Adrenal gland (tissue), 12 donors: Measurements from ENCODE around the gene ST8SIA6. TPM values are rescaled to one million over a fixed set of nuclear protein-coding genes. Genes with fewer than 3 reads are reported as not detected.

Experiments
- DNase-seq, 7 donors: peaks; one replicate each; pipeline ENCODE4 v3.0.0-alpha.2; 2019 to 2020
- H3K27ac ChIP-seq, 5 donors: fragments of 200-600 bp; sonication (generic) in 4 of 5; 1 replicate in 3 of 5; 2 replicates in 2 of 5; pipeline versions ENCODE4 v1.5.1 to v1.8.0; 2016 to 2020; ENCODE audit warnings: mild to moderate bottlenecking in 1 of 5
- H3K27me3 ChIP-seq: fragments of 200-600 bp; 2 replicates; pipeline ENCODE4 v1.8.0; 2021
- H3K36me3 ChIP-seq, 2 donors: fragments of 200-600 bp; replicated peaks in 1 of 2; 1 replicate in 1 of 2; 2 replicates in 1 of 2; pipeline versions ENCODE4 v1.5.1 to v1.8.0; 2018 to 2022
- H3K4me1 ChIP-seq, 2 donors: fragments of 200-600 bp; replicated peaks in 1 of 2; 1 replicate in 1 of 2; 2 replicates in 1 of 2; pipeline versions ENCODE4 v1.5.1 to v1.8.0; 2018 to 2021
- H3K4me3 ChIP-seq, 4 donors: fragments of 200-600 bp; sonication (generic) in 3 of 4; one replicate each; pipeline ENCODE4 v1.5.1; 2016 to 2018
- H3K9me3 ChIP-seq, 3 donors: fragments of 200-600 bp; sonication (generic) in 1 of 3; replicated peaks in 1 of 3; 1 replicate in 2 of 3; 2 replicates in 1 of 3; pipeline versions ENCODE4 v1.5.1 to v1.8.0; 2016 to 2021
- POLR2A ChIP-seq, 2 donors: fragments of 450-650 bp; IDR thresholded peaks; one replicate each; pipeline ENCODE4 v1.6.1; 2017; ENCODE audit warnings: antibody characterized with exemption in 2 of 2, mild to moderate bottlenecking in 2 of 2, moderate library complexity in 1 of 2
- WGBS, 4 donors: extraction: QIAGEN DNeasy Blood & Tissue Kit in 2 of 4; methylation state at CpG; one replicate each; pipeline versions ENCODE4 v1.1.5 to v1.1.7; 2013 to 2017; 5-methylcytosine and 5-hydroxymethylcytosine counted together
- intact Hi-C, 2 donors: fragments of 100-400 bp; cut with DNase I; formaldehyde crosslinking; loops; one replicate each; pipeline versions ENCODE4 v1.14.1 to v1.15.0; 2022 to 2023
- polyA plus RNA-seq, 3 donors: library from polyadenylated mRNA; stranded (reverse); fragments of 200-250 nt in 2 of 3; fragments of 350-450 nt in 1 of 3; fragmentation: Illumina TruSeq in 1 of 3; extraction: RNeasy Lipid Tissue Mini Kit (QIAGEN cat#74804) in 1 of 3; gene quantifications; one replicate each; pipeline ENCODE4 v1.2.3, GENCODE V29; 2013 to 2014
- total RNA-seq, 9 donors: library from RNA; depleted of rRNA in 4 of 9; stranded (reverse); fragments of >200 nt in 4 of 9; fragments of 120-200 nt in 1 of 9; fragmentation: NEBNext Ultra II Directional in 1 of 9; extraction: Animal tissue kit (Norgen Biotek cat#: 25700) in 1 of 9; gene quantifications; one replicate each; pipeline versions ENCODE4 v1.1.0 to v1.2.4, GENCODE V29; 2013 to 2023
- TF ChIP-seq, protein P1 (sequence below), 6 experiments: fragments of 450-650 bp in 4 of 6; fragments of 200-600 bp in 2 of 6; sonication (generic) in 1 of 6; IDR thresholded peaks; 1 replicate in 5 of 6; 2 replicates in 1 of 6; pipeline versions ENCODE4 v1.5.1 to v1.8.0; 2016 to 2021; ENCODE audit warnings: antibody characterized with exemption in 6 of 6, mild to moderate bottlenecking in 2 of 6, moderate library complexity in 1 of 6
- donor health status: healthy with polysubstance abuse.
- donor health status: Bipolar disorder and iron deficiency.
- donor health status: DM: yes; HTN: yes; CAD: no.
- donor health status: DM: no; HTN: no; CAD: no.
- donor health status: DM: no; HTN: no; CAD: no.
- donor health status: DM: yes; HTN: yes; CAD: no.

The ST8SIA6 gene
- total and polyA plus RNA-seq, 12 donors = 0.13 to 3.4 (median 0.54) TPM; not detected in 1

GRCh38 chr10:17474595-17475323 is 20.4 kb upstream of the ST8SIA6 start:
- Histone ChIP-seq H3K4me3 (no peak overlapping the region), H3K27ac (no peak overlapping the region), H3K9me3 (no peaks in the 10 kb centered on the region), H3K4me1 (no peaks in the 10 kb centered on the region), H3K36me3 (no peaks in the 10 kb centered on the region), H3K27me3 (no peaks in the 10 kb centered on the region)
- intact Hi-C loops = no loop called here
- 28 to 46% (median 37%) methylated on average over 5 of the region's 5 CpGs for WGBS, 4 donors
- DNase-seq = no peak
- no peak for TF ChIP-seq POLR2A (IDR thresholded peaks at IDR 0.05)
- TF ChIP-seq, protein P1, sequence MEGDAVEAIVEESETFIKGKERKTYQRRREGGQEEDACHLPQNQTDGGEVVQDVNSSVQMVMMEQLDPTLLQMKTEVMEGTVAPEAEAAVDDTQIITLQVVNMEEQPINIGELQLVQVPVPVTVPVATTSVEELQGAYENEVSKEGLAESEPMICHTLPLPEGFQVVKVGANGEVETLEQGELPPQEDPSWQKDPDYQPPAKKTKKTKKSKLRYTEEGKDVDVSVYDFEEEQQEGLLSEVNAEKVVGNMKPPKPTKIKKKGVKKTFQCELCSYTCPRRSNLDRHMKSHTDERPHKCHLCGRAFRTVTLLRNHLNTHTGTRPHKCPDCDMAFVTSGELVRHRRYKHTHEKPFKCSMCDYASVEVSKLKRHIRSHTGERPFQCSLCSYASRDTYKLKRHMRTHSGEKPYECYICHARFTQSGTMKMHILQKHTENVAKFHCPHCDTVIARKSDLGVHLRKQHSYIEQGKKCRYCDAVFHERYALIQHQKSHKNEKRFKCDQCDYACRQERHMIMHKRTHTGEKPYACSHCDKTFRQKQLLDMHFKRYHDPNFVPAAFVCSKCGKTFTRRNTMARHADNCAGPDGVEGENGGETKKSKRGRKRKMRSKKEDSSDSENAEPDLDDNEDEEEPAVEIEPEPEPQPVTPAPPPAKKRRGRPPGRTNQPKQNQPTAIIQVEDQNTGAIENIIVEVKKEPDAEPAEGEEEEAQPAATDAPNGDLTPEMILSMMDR (IDR thresholded peaks at IDR 0.05) = no peak

DNA sequence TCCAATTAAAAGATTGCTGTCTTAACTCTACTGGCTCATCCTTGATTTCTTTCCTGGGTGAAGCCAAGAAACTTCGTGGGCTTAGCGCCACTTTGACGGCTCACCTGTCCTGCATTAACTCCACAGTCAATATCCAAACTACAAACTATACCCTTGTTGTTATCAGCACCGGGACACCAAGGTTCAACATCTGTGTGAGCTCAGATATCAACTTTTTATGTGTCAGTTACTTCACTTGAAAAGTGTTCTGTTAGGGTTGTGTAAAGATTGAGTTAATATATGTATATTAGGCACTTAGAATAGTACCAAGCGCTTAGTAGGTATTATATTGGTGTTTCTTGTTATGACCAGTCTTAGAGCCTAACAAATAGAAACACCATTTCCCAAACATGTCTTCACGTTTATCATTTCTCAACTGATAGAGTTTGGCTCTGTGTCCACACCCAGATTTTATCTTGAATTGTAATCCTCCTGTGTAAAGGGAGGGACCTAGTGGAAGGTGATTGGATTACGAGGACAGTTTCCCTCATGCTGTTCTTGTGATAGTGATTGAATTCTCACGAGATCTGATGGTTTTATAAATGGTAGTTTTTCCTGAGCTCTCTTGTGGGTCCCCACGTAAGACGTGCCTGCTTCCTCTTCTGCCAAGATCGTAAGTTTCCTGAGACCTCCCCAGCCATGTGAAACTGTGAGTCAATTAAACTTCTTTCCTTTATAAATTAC is 19.0 kb upstream of the ST8SIA6 start:
- H3K9me3 ChIP-seq = no peaks in the 10 kb centered on the region
- WGBS, 4 donors = 57 to 70% (median 62%) methylated on average over 11 of the region's 11 CpGs
- no peak overlapping the region for H3K4me3 ChIP-seq
- no peak overlapping the region for H3K27ac ChIP-seq
- no peaks in the 10 kb centered on the region for H3K4me1 ChIP-seq
- DNase-seq = no peak
- intact Hi-C loops = no loop called here
- no peaks in the 10 kb centered on the region for H3K27me3 ChIP-seq
- no peaks in the 10 kb centered on the region for H3K36me3 ChIP-seq
- TF ChIP-seq POLR2A (IDR thresholded peaks at IDR 0.05) = no peak

- no peak overlapping the region for H3K27ac ChIP-seq
- intact Hi-C loops = no loop called here
- TF ChIP-seq, protein P1 (IDR thresholded peaks at IDR 0.05) = no peak
- TF ChIP-seq POLR2A (IDR thresholded peaks at IDR 0.05) = no peak
- no peaks in the 10 kb centered on the region for H3K36me3 ChIP-seq
- 74 to 78% (median 77%) methylated on average over 3 of the region's 3 CpGs for WGBS, 4 donors
- H3K9me3 ChIP-seq = no peaks in the 10 kb centered on the region
- no peaks in the 10 kb centered on the region for H3K4me1 ChIP-seq
- H3K4me3 ChIP-seq = no peak overlapping the region
- no peaks in the 10 kb centered on the region for H3K27me3 ChIP-seq
- no peak for DNase-seq
Observed at GRCh38 chr10:17472481-17473227, 18.3 kb upstream of the ST8SIA6 start.

DNA sequence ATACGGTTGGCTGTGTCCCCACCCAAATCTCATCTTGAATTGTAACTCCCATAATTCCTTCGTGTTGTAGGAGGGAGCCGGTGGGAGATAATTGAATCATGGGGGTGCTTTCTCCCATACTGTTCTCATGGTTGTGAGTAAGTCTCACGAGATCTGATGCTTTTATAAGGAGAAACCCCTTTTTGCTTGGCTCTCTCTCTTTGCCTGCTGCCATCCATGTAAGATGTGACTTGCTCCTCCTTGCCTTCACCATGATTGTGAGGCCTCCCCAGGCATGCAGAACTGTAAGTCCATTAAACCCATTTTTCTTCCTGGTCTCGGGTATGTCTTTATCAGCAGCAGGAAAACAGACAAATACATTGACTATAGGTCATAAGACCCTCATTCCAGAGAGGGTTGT is 15.9 kb upstream of the ST8SIA6 start:
- DNase-seq = no peak
- 87 to 90% (median 88%) methylated on average over 5 of the region's 5 CpGs for WGBS, 4 donors
- no peaks in the 10 kb centered on the region for H3K36me3 ChIP-seq

More for the DNA sequence above, 15.9 kb upstream of the ST8SIA6 start:
- Histone ChIP-seq H3K4me1 (no peaks in the 10 kb centered on the region), H3K27ac (no peak overlapping the region), H3K27me3 (no peaks in the 10 kb centered on the region), H3K9me3 (no peaks in the 10 kb centered on the region), H3K4me3 (no peak overlapping the region)
- TF ChIP-seq, protein P1 (IDR thresholded peaks at IDR 0.05) = no peak
- no peak for TF ChIP-seq POLR2A (IDR thresholded peaks at IDR 0.05)
- intact Hi-C loops = no loop called here
